ENCODE measurements around the gene G3BP1.

Gene G3BP1

GRCh38 chr5:151743530-151743929 lies 28.2 kb upstream of the G3BP1 start:
- no peaks in the 10 kb centered on the region for H4K20me1 ChIP-seq (ENCODE audit: control insufficient read depth, insufficient read depth, low read depth, low read length)
- no peak for TF ChIP-seq CTCF (IDR thresholded peaks at IDR 0.05; ENCODE audit: low read depth, low read length, poor library complexity, severe bottlenecking)
- TF ChIP-seq EZH2phosphoT487 (IDR thresholded peaks at IDR 0.05; ENCODE audit: borderline replicate concordance, low read length) = no peak
- H3K4me2 ChIP-seq (ENCODE audit: low read length) = no peak overlapping the region
- no peaks in the 10 kb centered on the region for H3K9me2 ChIP-seq (replicated peaks; ENCODE audit: control insufficient read depth, low read length)
- no peaks in the 10 kb centered on the region for H3K4me1 ChIP-seq (ENCODE audit: control insufficient read depth, low read length)
- no peaks in the 10 kb centered on the region for H3K9me3 ChIP-seq (ENCODE audit: control insufficient read depth, insufficient read depth, low read length)
- H3K36me3 ChIP-seq (ENCODE audit: control insufficient read depth, low read length) = peaks cover 42% of the 10 kb centered on the region
- no peak overlapping the region for H3K27ac ChIP-seq (ENCODE audit: low read depth, low read length)
- H3K79me2 ChIP-seq (ENCODE audit: control insufficient read depth, low read length) = peaks cover 3% of the 10 kb centered on the region; the same call in 1 of the 2 replicates
- H3F3A ChIP-seq (ENCODE audit: control insufficient read depth, insufficient read depth) = peaks cover 3% of the 10 kb centered on the region; the same call in 1 of the 2 replicates
- no peaks in the 10 kb centered on the region for H3K27me3 ChIP-seq (ENCODE audit: control insufficient read depth, low read length)
- no peak overlapping the region for H3K4me3 ChIP-seq (ENCODE audit: low read length)

GRCh38 chr5:151745071-151745705 lies 26.6 kb upstream of the G3BP1 start:
- Histone ChIP-seq H3K4me2 (ENCODE audit: low read length) (no peak overlapping the region), H3K27me3 (ENCODE audit: control insufficient read depth, low read length) (no peaks in the 10 kb centered on the region), H3K9me2 (replicated peaks; ENCODE audit: control insufficient read depth, low read length) (no peaks in the 10 kb centered on the region), H3K27ac (ENCODE audit: low read depth, low read length) (no peak overlapping the region), H3K79me2 (ENCODE audit: control insufficient read depth, low read length) (peaks cover 9% of the 10 kb centered on the region; the same call in 1 of the 2 replicates), H3K4me3 (ENCODE audit: low read length) (no peak overlapping the region), H3F3A (ENCODE audit: control insufficient read depth, insufficient read depth) (peaks cover 6% of the 10 kb centered on the region; the same call in 1 of the 2 replicates), H3K9me3 (ENCODE audit: control insufficient read depth, insufficient read depth, low read length) (no peaks in the 10 kb centered on the region), H3K36me3 (ENCODE audit: control insufficient read depth, low read length) (peaks cover 47% of the 10 kb centered on the region), H4K20me1 (ENCODE audit: control insufficient read depth, insufficient read depth, low read depth, low read length) (no peaks in the 10 kb centered on the region), H3K4me1 (ENCODE audit: control insufficient read depth, low read length) (no peaks in the 10 kb centered on the region)
- no peak for TF ChIP-seq CTCF (IDR thresholded peaks at IDR 0.05; ENCODE audit: low read depth, low read length, poor library complexity, severe bottlenecking)
- TF ChIP-seq EZH2phosphoT487 (IDR thresholded peaks at IDR 0.05; ENCODE audit: borderline replicate concordance, low read length) = no peak

DNA sequence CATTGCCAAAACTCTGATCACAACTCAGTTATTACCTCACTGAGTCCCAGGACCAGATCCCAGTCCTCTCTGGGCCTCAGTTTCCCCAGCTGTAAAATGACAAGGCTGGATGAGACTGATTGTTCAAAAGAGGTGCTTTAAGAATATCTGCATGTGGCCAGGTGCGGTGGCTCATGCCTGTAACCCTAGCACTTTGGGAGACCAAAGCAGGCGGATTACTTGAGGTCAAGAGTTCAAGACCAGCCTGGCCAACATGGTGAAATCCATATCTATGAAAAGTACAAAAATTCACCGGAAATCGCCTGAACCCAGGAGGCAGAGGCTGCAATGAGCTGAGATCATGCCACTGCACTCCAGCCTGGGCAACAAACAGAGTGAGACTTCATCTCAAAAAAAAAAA lies 21.6 kb upstream of the G3BP1 start:
- peaks cover 29% of the 10 kb centered on the region for H3K79me2 ChIP-seq (ENCODE audit: control insufficient read depth, low read length)
- H3K9me3 ChIP-seq (ENCODE audit: control insufficient read depth, insufficient read depth, low read length) = no peaks in the 10 kb centered on the region
- no peak overlapping the region for H3K4me3 ChIP-seq (ENCODE audit: low read length)
- H4K20me1 ChIP-seq (ENCODE audit: control insufficient read depth, insufficient read depth, low read depth, low read length) = no peaks in the 10 kb centered on the region
- TF ChIP-seq EZH2phosphoT487 (IDR thresholded peaks at IDR 0.05; ENCODE audit: borderline replicate concordance, low read length) (no peak), CTCF (IDR thresholded peaks at IDR 0.05; ENCODE audit: low read depth, low read length, poor library complexity, severe bottlenecking) (no peak)
- no peaks in the 10 kb centered on the region for H3K27me3 ChIP-seq (ENCODE audit: control insufficient read depth, low read length)
- 0 out of 2 replicates have a peak, but pooled peaks cover 2% of the 10 kb centered on the region for H3F3A ChIP-seq (ENCODE audit: control insufficient read depth, insufficient read depth)
- H3K36me3 ChIP-seq (ENCODE audit: control insufficient read depth, low read length) = peaks cover 39% of the 10 kb centered on the region
- H3K4me2 ChIP-seq (ENCODE audit: low read length) = no peak overlapping the region
- no peaks in the 10 kb centered on the region for H3K9me2 ChIP-seq (replicated peaks; ENCODE audit: control insufficient read depth, low read length)
- H3K27ac ChIP-seq (ENCODE audit: low read depth, low read length) = no peak overlapping the region
- no peaks in the 10 kb centered on the region for H3K4me1 ChIP-seq (ENCODE audit: control insufficient read depth, low read length)

All from DOHH2 (cell line).